Rectal smooth muscle tissue (tissue), 1 donor: ENCODE measurements around the gene CEP85L.
A peak's percentile ranks its signal among the peaks of the same experiment; 100 is the strongest.

ENCODE experiments used
- H3K27ac ChIP-seq: one replicate; pipeline ENCODE4 v1.7.0; 2013; ENCODE audit warnings: low read depth, low read length, inconsistent platforms
- H3K27me3 ChIP-seq: one replicate; pipeline ENCODE4 v1.7.0; 2013; ENCODE audit warnings: low read length; ENCODE audit not compliant: control insufficient read depth, insufficient read depth
- H3K36me3 ChIP-seq: one replicate; pipeline ENCODE4 v1.7.0; 2013; ENCODE audit warnings: low read length; ENCODE audit not compliant: control insufficient read depth, insufficient read depth
- H3K4me1 ChIP-seq: one replicate; pipeline ENCODE4 v1.7.0; 2013; ENCODE audit warnings: low read length; ENCODE audit not compliant: control insufficient read depth, insufficient read depth
- H3K4me3 ChIP-seq: one replicate; pipeline ENCODE4 v1.7.0; 2013; ENCODE audit warnings: low read length
- H3K9ac ChIP-seq: one replicate; pipeline ENCODE4 v1.7.0; 2013; ENCODE audit warnings: low read length

The CEP85L gene

GRCh38 chr6:118651282-118652050, at the start of gene CEP85L:
Gene CEP85L (minus strand): TSS chr6:118651591. CDS start chr6:118651269, 322 bp downstream.
- H3K4me1 ChIP-seq = peaks cover 3% of the 10 kb centered on the region
- no peaks in the 10 kb centered on the region for H3K36me3 ChIP-seq
- peak within 1 kb of the TSS; percentile 78 for H3K4me3 ChIP-seq
- no peaks in the 10 kb centered on the region for H3K27me3 ChIP-seq
- H3K9ac ChIP-seq = peak within 1 kb of the TSS; percentile 45
- H3K27ac ChIP-seq = peak within 1 kb of the TSS; percentile 86

GRCh38 chr6:118700531-118700930, 49.1 kb upstream of the CEP85L start:
- H3K27me3 ChIP-seq = no peaks in the 10 kb centered on the region
- H3K27ac ChIP-seq = no peak overlapping the region
- H3K9ac ChIP-seq = no peak overlapping the region
- no peak overlapping the region for H3K4me3 ChIP-seq
- H3K4me1 ChIP-seq = no peaks in the 10 kb centered on the region
- H3K36me3 ChIP-seq = no peaks in the 10 kb centered on the region

GRCh38 chr6:118697554-118697953, 46.2 kb upstream of the CEP85L start:
- Histone ChIP-seq H3K4me3 (no peak overlapping the region), H3K27ac (no peak overlapping the region), H3K27me3 (no peaks in the 10 kb centered on the region), H3K36me3 (no peaks in the 10 kb centered on the region), H3K9ac (no peak overlapping the region), H3K4me1 (no peaks in the 10 kb centered on the region)

- Histone ChIP-seq H3K9ac (no peak overlapping the region), H3K4me3 (no peak overlapping the region), H3K27me3 (no peaks in the 10 kb centered on the region), H3K4me1 (no peaks in the 10 kb centered on the region), H3K36me3 (no peaks in the 10 kb centered on the region), H3K27ac (no peak overlapping the region)
These were observed 44.9 kb upstream of the CEP85L start for GRCh38 chr6:118696271-118696670.

- Histone ChIP-seq H3K9ac (no peak overlapping the region), H3K4me3 (no peak overlapping the region), H3K27me3 (no peaks in the 10 kb centered on the region), H3K27ac (no peak overlapping the region), H3K36me3 (no peaks in the 10 kb centered on the region), H3K4me1 (no peaks in the 10 kb centered on the region)
These were observed 42.2 kb upstream of the CEP85L start for GRCh38 chr6:118693562-118693961.

GRCh38 chr6:118685823-118686449, 34.5 kb upstream of the CEP85L start:
- H3K4me1 ChIP-seq = no peaks in the 10 kb centered on the region
- H3K4me3 ChIP-seq = no peak overlapping the region
- no peak overlapping the region for H3K9ac ChIP-seq
- H3K36me3 ChIP-seq = no peaks in the 10 kb centered on the region
- no peak overlapping the region for H3K27ac ChIP-seq
- H3K27me3 ChIP-seq = no peaks in the 10 kb centered on the region

- Histone ChIP-seq H3K4me1 (no peaks in the 10 kb centered on the region), H3K27ac (no peak overlapping the region), H3K9ac (no peak overlapping the region), H3K4me3 (no peak overlapping the region), H3K27me3 (no peaks in the 10 kb centered on the region), H3K36me3 (no peaks in the 10 kb centered on the region)
These were observed 32.8 kb upstream of the CEP85L start for GRCh38 chr6:118683881-118684872.

- H3K27ac ChIP-seq = no peak overlapping the region
- no peak overlapping the region for H3K4me3 ChIP-seq
- H3K9ac ChIP-seq = no peak overlapping the region
These were observed 29.2 kb upstream of the CEP85L start for GRCh38 chr6:118680452-118681095.

GRCh38 chr6:118679327-118679901, 28.0 kb upstream of the CEP85L start:
- Histone ChIP-seq H3K36me3 (no peaks in the 10 kb centered on the region), H3K4me3 (no peak overlapping the region), H3K4me1 (no peaks in the 10 kb centered on the region), H3K9ac (no peak overlapping the region), H3K27ac (no peak overlapping the region), H3K27me3 (no peaks in the 10 kb centered on the region)

More at GRCh38 chr6:118680452-118681095, 29.2 kb upstream of the CEP85L start:
- Histone ChIP-seq H3K27me3 (no peaks in the 10 kb centered on the region), H3K4me1 (no peaks in the 10 kb centered on the region), H3K36me3 (no peaks in the 10 kb centered on the region)

- no peak overlapping the region for H3K9ac ChIP-seq
- no peaks in the 10 kb centered on the region for H3K36me3 ChIP-seq
- H3K27me3 ChIP-seq = no peaks in the 10 kb centered on the region
- no peaks in the 10 kb centered on the region for H3K4me1 ChIP-seq
- H3K4me3 ChIP-seq = no peak overlapping the region
- H3K27ac ChIP-seq = no peak overlapping the region
These were observed 27.5 kb upstream of the CEP85L start for GRCh38 chr6:118678866-118679265.

- H3K36me3 ChIP-seq = no peaks in the 10 kb centered on the region
- no peaks in the 10 kb centered on the region for H3K4me1 ChIP-seq
- no peak overlapping the region for H3K27ac ChIP-seq
- H3K9ac ChIP-seq = no peak overlapping the region
- H3K4me3 ChIP-seq = no peak overlapping the region
- H3K27me3 ChIP-seq = no peaks in the 10 kb centered on the region
These were observed 25.8 kb upstream of the CEP85L start for GRCh38 chr6:118677193-118677592.
